SK-N-SH treated with all-trans-retinoic acid at 6 μM for 48 hours (cell line): ENCODE data around the gene EPHA4.

Experiments used
- ARNTL ChIP-seq: fragments of 450-650 bp; formaldehyde crosslinking; IDR thresholded peaks from 2 replicates; pipeline ENCODE4 v1.5.0; 2020; ENCODE audit warnings: low read depth, mild to moderate bottlenecking, moderate library complexity, borderline replicate concordance
- BACH2 ChIP-seq: fragments of 250-450 bp; sonication (Bioruptor Pico); IDR thresholded peaks from 2 replicates; pipeline ENCODE4 v1.9.0; 2021; ENCODE audit warnings: mild to moderate bottlenecking, borderline replicate concordance
- ESRRG ChIP-seq: fragments of 250-450 bp; sonication (Bioruptor Pico); IDR thresholded peaks from 2 replicates; pipeline ENCODE4 v1.6.1; 2021; ENCODE audit warnings: mild to moderate bottlenecking
- OSR1 ChIP-seq: fragments of 250-450 bp; sonication (Bioruptor Pico); IDR thresholded peaks from 2 replicates; pipeline ENCODE4 v1.8.0; 2022; ENCODE audit warnings: moderate library complexity, mild to moderate bottlenecking, inconsistent platforms
- PATZ1 ChIP-seq: fragments of 250-450 bp; sonication (Bioruptor Pico); IDR thresholded peaks from 2 replicates; pipeline ENCODE4 v1.8.0; 2020; ENCODE audit warnings: mild to moderate bottlenecking, moderate library complexity, borderline replicate concordance
- TSHZ2 ChIP-seq: fragments of 250-450 bp; sonication (Bioruptor Pico); IDR thresholded peaks from 2 replicates; pipeline ENCODE4 v1.5.0; 2020; ENCODE audit warnings: mild to moderate bottlenecking, moderate library complexity
- ZFP30 ChIP-seq: fragments of 450-650 bp; formaldehyde crosslinking; IDR thresholded peaks from 2 replicates; pipeline ENCODE4 v1.5.0; 2022; ENCODE audit warnings: mild to moderate bottlenecking, moderate library complexity
- ZNF565 ChIP-seq: fragments of 450-650 bp; formaldehyde crosslinking; conservative IDR thresholded peaks from 2 replicates; pipeline ENCODE4 v1.5.0; 2020; ENCODE audit warnings: low read depth, mild to moderate bottlenecking, moderate library complexity
- ZNF70 ChIP-seq: fragments of 450-650 bp; formaldehyde crosslinking; IDR thresholded peaks from 2 replicates; pipeline ENCODE4 v1.5.0; 2020; ENCODE audit warnings: mild to moderate bottlenecking, moderate library complexity
- TF ChIP-seq, protein P1 (sequence below): fragments of 250-450 bp; sonication (Bioruptor Pico); IDR thresholded peaks from 2 replicates; pipeline ENCODE4 v1.5.1; 2021; ENCODE audit warnings: mild to moderate bottlenecking, moderate library complexity

DNA sequence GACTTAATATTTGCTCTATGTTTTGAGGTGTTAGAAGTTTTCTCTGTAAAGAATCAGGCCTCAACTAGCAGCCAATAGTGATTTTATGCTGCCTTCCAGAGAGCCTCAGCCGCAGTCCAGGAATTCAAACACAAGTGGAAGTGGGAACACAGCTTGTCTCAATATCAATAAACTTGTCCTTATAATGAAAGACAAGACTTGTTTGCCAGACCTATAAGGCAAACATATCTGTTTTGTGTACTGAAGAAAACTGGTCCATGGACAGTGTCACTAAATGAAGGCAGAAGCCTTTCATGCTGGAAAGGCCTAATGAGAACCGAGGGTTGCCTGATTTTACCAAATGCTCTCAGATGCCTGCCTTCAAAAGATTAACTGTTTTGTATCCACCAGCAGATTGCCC, 182.2 kb downstream of the EPHA4 start:
- no peak for TF ChIP-seq ZFP30 (CRISPR knock-in tag)
- no peak for TF ChIP-seq ARNTL
- no peak for TF ChIP-seq OSR1 (CRISPR knock-in tag)
- no peak for TF ChIP-seq BACH2
- no peak for TF ChIP-seq ZNF70 (CRISPR knock-in tag)
- TF ChIP-seq TSHZ2 (CRISPR knock-in tag): no peak
- no peak for TF ChIP-seq ZNF565
- TF ChIP-seq PATZ1 (CRISPR knock-in tag): no peak
- TF ChIP-seq ESRRG (CRISPR knock-in tag): no peak
- TF ChIP-seq, protein P1, sequence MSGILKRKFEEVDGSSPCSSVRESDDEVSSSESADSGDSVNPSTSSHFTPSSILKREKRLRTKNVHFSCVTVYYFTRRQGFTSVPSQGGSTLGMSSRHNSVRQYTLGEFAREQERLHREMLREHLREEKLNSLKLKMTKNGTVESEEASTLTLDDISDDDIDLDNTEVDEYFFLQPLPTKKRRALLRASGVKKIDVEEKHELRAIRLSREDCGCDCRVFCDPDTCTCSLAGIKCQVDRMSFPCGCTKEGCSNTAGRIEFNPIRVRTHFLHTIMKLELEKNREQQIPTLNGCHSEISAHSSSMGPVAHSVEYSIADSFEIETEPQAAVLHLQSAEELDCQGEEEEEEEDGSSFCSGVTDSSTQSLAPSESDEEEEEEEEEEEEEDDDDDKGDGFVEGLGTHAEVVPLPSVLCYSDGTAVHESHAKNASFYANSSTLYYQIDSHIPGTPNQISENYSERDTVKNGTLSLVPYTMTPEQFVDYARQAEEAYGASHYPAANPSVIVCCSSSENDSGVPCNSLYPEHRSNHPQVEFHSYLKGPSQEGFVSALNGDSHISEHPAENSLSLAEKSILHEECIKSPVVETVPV (CRISPR knock-in tag): no peak
